ENCODE data around the gene CRACR2A.

Gene CRACR2A

DNA sequence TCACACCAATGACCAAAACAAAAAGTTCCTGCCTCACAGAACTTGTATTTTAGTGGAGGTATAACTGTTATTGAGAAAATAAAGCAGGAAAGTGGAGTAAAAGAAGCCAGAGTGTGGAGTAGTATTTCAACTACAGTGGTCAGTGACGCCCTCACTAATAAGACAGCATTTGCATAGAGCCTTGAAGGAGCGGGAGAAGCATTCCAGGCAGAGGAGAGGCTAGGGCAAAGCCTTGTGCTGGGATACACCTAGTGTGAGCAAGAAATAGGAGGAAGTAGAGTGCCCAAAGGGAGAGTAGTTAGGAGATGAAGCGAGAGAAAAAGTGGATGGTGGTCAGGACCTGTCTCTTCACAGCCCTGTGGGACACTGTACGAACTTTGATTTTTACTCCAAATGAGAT lies 107.8 kb downstream of the CRACR2A start:
- Histone ChIP-seq H3K36me3 (replicated peaks; ENCODE audit: insufficient read depth, low read length) (no peaks in the 10 kb centered on the region), H4K20me1 (ENCODE audit: insufficient read depth, low read length) (no peaks in the 10 kb centered on the region), H3K79me2 (ENCODE audit: low read length) (no peaks in the 10 kb centered on the region), H3K4me1 (ENCODE audit: low read length) (no peaks in the 10 kb centered on the region), H2AFZ (ENCODE audit: low read length) (no peak overlapping the region), H3K4me3 (ENCODE audit: low read length) (no peak overlapping the region), H3F3A (ENCODE audit: insufficient read depth, low read length) (no peaks in the 10 kb centered on the region), H3K27me3 (replicated peaks; ENCODE audit: insufficient read depth, low read length) (no peaks in the 10 kb centered on the region), H3K9me3 (replicated peaks; ENCODE audit: insufficient read depth, low read length) (no peaks in the 10 kb centered on the region), H3K9me2 (replicated peaks; ENCODE audit: insufficient read depth, low read length) (no peaks in the 10 kb centered on the region), H3K27ac (ENCODE audit: low read length) (no peak overlapping the region), H3K4me2 (ENCODE audit: low read depth, low read length) (no peak overlapping the region), H3K9ac (ENCODE audit: low read length) (no peak overlapping the region)
- TF ChIP-seq EZH2 (optimal IDR thresholded peaks at IDR 0.05; ENCODE audit: low read depth, low read length) (no peak), EZH2phosphoT487 (IDR thresholded peaks at IDR 0.05; ENCODE audit: low read length) (no peak)
- TF ChIP-seq, protein P1, sequence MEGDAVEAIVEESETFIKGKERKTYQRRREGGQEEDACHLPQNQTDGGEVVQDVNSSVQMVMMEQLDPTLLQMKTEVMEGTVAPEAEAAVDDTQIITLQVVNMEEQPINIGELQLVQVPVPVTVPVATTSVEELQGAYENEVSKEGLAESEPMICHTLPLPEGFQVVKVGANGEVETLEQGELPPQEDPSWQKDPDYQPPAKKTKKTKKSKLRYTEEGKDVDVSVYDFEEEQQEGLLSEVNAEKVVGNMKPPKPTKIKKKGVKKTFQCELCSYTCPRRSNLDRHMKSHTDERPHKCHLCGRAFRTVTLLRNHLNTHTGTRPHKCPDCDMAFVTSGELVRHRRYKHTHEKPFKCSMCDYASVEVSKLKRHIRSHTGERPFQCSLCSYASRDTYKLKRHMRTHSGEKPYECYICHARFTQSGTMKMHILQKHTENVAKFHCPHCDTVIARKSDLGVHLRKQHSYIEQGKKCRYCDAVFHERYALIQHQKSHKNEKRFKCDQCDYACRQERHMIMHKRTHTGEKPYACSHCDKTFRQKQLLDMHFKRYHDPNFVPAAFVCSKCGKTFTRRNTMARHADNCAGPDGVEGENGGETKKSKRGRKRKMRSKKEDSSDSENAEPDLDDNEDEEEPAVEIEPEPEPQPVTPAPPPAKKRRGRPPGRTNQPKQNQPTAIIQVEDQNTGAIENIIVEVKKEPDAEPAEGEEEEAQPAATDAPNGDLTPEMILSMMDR (IDR thresholded peaks at IDR 0.05; ENCODE audit: low read length): no peak
- no peak for DNase-seq

DNA sequence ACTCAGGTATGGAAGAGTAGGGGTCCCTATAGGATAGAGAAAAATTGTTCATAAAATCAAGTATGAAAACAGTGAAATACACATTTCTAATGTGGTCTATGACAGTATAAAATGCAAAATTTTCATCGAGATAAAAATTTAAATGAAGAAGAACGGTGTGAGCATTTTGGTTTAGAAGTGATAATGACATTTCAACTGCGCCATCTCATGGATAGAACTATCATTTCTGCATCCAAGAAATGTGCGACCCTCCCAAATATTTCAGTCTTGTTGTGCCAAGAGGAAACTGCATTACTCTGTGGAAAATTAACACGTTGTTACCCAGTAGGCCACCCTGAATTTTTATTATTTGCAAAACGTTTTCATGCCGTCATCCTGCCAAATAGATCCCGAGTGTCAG lies 108.8 kb downstream of the CRACR2A start:
- TF ChIP-seq, protein P1 (IDR thresholded peaks at IDR 0.05; ENCODE audit: low read length): no peak
- TF ChIP-seq EZH2phosphoT487 (IDR thresholded peaks at IDR 0.05; ENCODE audit: low read length): no peak
- no peak for TF ChIP-seq EZH2 (optimal IDR thresholded peaks at IDR 0.05; ENCODE audit: low read depth, low read length)
- no peaks in the 10 kb centered on the region for H3K4me1 ChIP-seq (ENCODE audit: low read length)
- no peaks in the 10 kb centered on the region for H3K36me3 ChIP-seq (replicated peaks; ENCODE audit: insufficient read depth, low read length)
- no peak overlapping the region for H2AFZ ChIP-seq (ENCODE audit: low read length)
- no peak overlapping the region for H3K9ac ChIP-seq (ENCODE audit: low read length)
- no peak overlapping the region for H3K27ac ChIP-seq (ENCODE audit: low read length)
- H3K4me3 ChIP-seq (ENCODE audit: low read length): no peak overlapping the region
- no peak overlapping the region for H3K4me2 ChIP-seq (ENCODE audit: low read depth, low read length)
- no peaks in the 10 kb centered on the region for H3K9me2 ChIP-seq (replicated peaks; ENCODE audit: insufficient read depth, low read length)
- H3F3A ChIP-seq (ENCODE audit: insufficient read depth, low read length): no peaks in the 10 kb centered on the region
- no peak for DNase-seq
- no peaks in the 10 kb centered on the region for H4K20me1 ChIP-seq (ENCODE audit: insufficient read depth, low read length)
- no peaks in the 10 kb centered on the region for H3K27me3 ChIP-seq (replicated peaks; ENCODE audit: insufficient read depth, low read length)
- no peaks in the 10 kb centered on the region for H3K79me2 ChIP-seq (ENCODE audit: low read length)
- H3K9me3 ChIP-seq (replicated peaks; ENCODE audit: insufficient read depth, low read length): no peaks in the 10 kb centered on the region

DNA sequence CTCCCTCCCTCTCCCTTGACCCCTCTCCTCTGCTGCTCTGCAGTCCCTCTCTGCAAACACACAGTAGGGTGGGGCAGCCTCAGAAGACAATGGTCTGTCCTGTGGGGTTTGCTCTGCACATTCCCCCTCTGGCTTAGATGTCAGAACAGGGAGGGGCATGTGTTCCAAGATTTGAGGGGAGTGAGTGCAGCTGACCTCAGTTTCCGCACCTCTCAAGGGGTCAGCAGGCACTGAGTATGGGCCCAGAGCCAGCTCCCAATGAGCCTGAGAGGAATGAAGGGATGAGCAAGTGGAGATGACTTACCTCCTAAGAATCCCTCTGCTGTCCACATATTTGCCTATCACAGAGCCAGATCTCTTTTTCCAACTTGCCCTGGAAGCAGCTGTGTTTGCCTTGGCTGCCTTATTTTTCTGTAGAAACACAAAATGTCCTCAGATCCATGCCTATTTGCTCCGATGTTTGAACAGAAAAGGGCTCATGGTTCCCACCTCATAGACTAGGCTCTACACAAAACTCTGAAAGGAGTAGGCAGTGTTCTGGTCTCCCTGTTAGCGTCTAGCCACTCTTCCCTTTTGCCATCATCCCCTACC lies 111.4 kb downstream of the CRACR2A start:
- DNase-seq: no peak
- no peaks in the 10 kb centered on the region for H3K79me2 ChIP-seq (ENCODE audit: low read length)
- H3F3A ChIP-seq (ENCODE audit: insufficient read depth, low read length): no peaks in the 10 kb centered on the region
- H3K4me1 ChIP-seq (ENCODE audit: low read length): no peaks in the 10 kb centered on the region
- H4K20me1 ChIP-seq (ENCODE audit: insufficient read depth, low read length): no peaks in the 10 kb centered on the region
- no peak overlapping the region for H3K9ac ChIP-seq (ENCODE audit: low read length)
- H2AFZ ChIP-seq (ENCODE audit: low read length): no peak overlapping the region
- H3K27me3 ChIP-seq (replicated peaks; ENCODE audit: insufficient read depth, low read length): no peaks in the 10 kb centered on the region
- H3K9me2 ChIP-seq (replicated peaks; ENCODE audit: insufficient read depth, low read length): no peaks in the 10 kb centered on the region
- H3K27ac ChIP-seq (ENCODE audit: low read length): no peak overlapping the region
- no peak overlapping the region for H3K4me2 ChIP-seq (ENCODE audit: low read depth, low read length)
- H3K9me3 ChIP-seq (replicated peaks; ENCODE audit: insufficient read depth, low read length): no peaks in the 10 kb centered on the region
- TF ChIP-seq EZH2 (optimal IDR thresholded peaks at IDR 0.05; ENCODE audit: low read depth, low read length): no peak
- no peak for TF ChIP-seq EZH2phosphoT487 (IDR thresholded peaks at IDR 0.05; ENCODE audit: low read length)
- TF ChIP-seq, protein P1 (IDR thresholded peaks at IDR 0.05; ENCODE audit: low read length): no peak
- H3K4me3 ChIP-seq (ENCODE audit: low read length): no peak overlapping the region
- no peaks in the 10 kb centered on the region for H3K36me3 ChIP-seq (replicated peaks; ENCODE audit: insufficient read depth, low read length)

All from MM.1S (cell line).